Breast epithelium (tissue), 4 donors: ENCODE measurements around the gene HTRA2. TPM values are rescaled to one million over a fixed set of nuclear protein-coding genes. Genes with fewer than 3 reads are reported as not detected.

ENCODE experiments used
- DNase-seq, 2 donors: peaks; one replicate each; pipeline ENCODE4 v3.0.0-alpha.2; 2019; ENCODE audit warnings: low spot score in 2 of 2
- H3K27ac ChIP-seq, 2 donors: fragments of 200-600 bp; sonication (generic) in 1 of 2; one replicate each; pipeline ENCODE4 v1.5.1; 2016 to 2019; ENCODE audit warnings: mild to moderate bottlenecking in 1 of 2
- H3K27me3 ChIP-seq, 2 donors: fragments of 200-600 bp; sonication (generic) in 1 of 2; one replicate each; pipeline versions ENCODE4 v1.5.1 to v1.6.0; 2017 to 2019; ENCODE audit warnings: control low read depth in 1 of 2, mild to moderate bottlenecking in 1 of 2
- H3K36me3 ChIP-seq: fragments of 200-600 bp; one replicate; pipeline ENCODE4 v1.5.1; 2019
- H3K4me1 ChIP-seq, 2 donors: fragments of 200-600 bp; sonication (generic); one replicate each; pipeline ENCODE4 v1.5.1; 2016 to 2019; ENCODE audit warnings: control low read depth in 1 of 2
- H3K4me3 ChIP-seq, 3 donors: fragments of 200-600 bp; sonication (generic); 1 replicate in 2 of 3; 2 replicates in 1 of 3; pipeline ENCODE4 v1.5.1; 2016 to 2019; ENCODE audit warnings: mild to moderate bottlenecking in 3 of 3, moderate library complexity in 2 of 3
- H3K9me3 ChIP-seq, 2 donors: fragments of 200-600 bp; sonication (generic) in 1 of 2; one replicate each; pipeline ENCODE4 v1.5.1; 2016 to 2019; ENCODE audit warnings: control low read depth in 1 of 2
- POLR2A ChIP-seq: fragments of 450-650 bp; IDR thresholded peaks from one replicate; pipeline ENCODE4 v1.6.1; 2016; ENCODE audit warnings: antibody characterized with exemption, mild to moderate bottlenecking, moderate library complexity
- POLR2AphosphoS5 ChIP-seq, 3 donors: sonication (generic); formaldehyde crosslinking; IDR thresholded peaks; one replicate each; pipeline ENCODE4 v1.6.1; 2017; ENCODE audit warnings: antibody characterized with exemption in 3 of 3
- intact Hi-C: fragments of 100-400 bp; cut with DNase I; formaldehyde crosslinking; loops from one replicate; pipeline ENCODE4 v1.15.1; 2023; ENCODE audit warnings: low total_unique reads
- total RNA-seq, 3 donors: library from RNA; depleted of rRNA; stranded (reverse); fragments of >200 nt; gene quantifications; one replicate each; pipeline ENCODE4 v1.1.0, GENCODE V29; 2016
- TF ChIP-seq, protein P1 (sequence below), 3 donors: fragments of 450-650 bp; IDR thresholded peaks; one replicate each; pipeline ENCODE4 v1.5.1; 2016 to 2017; ENCODE audit warnings: antibody characterized with exemption in 3 of 3, mild to moderate bottlenecking in 3 of 3, moderate library complexity in 3 of 3

HTRA2 gene
- total RNA-seq, 3 donors from 2014 or later: 32.1 to 34.5 (median 32.5) TPM

DNA sequence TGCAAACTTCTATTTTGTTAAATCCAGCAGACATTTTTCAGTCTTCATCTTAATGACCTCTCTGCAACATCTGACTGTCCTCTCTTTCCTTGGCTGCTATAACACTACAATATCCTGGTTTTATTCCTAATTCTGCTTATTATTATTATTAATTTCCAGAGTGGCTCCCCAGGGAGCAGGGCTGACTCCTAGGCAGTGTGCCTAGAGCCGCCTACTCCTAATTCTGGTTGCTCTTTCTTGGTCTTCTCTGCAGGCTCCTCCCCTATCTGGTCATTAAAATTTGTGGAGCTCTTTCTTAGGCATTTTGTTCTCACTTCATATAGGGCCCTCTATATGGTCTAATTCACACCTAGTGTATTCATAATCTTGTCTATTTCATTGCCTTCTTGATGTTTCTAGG, 13.2 kb downstream of the HTRA2 start:
- Histone ChIP-seq H3K4me3 (no peak overlapping the region), H3K36me3 (no peaks in the 10 kb centered on the region), H3K4me1 (no peaks in the 10 kb centered on the region), H3K27ac (no peak overlapping the region), H3K9me3 (no peaks in the 10 kb centered on the region), H3K27me3 (no peaks in the 10 kb centered on the region)
- intact Hi-C loops: no loop called here
- no peak for DNase-seq
- no peak for TF ChIP-seq POLR2AphosphoS5 (IDR thresholded peaks at IDR 0.05)
- TF ChIP-seq, protein P1, sequence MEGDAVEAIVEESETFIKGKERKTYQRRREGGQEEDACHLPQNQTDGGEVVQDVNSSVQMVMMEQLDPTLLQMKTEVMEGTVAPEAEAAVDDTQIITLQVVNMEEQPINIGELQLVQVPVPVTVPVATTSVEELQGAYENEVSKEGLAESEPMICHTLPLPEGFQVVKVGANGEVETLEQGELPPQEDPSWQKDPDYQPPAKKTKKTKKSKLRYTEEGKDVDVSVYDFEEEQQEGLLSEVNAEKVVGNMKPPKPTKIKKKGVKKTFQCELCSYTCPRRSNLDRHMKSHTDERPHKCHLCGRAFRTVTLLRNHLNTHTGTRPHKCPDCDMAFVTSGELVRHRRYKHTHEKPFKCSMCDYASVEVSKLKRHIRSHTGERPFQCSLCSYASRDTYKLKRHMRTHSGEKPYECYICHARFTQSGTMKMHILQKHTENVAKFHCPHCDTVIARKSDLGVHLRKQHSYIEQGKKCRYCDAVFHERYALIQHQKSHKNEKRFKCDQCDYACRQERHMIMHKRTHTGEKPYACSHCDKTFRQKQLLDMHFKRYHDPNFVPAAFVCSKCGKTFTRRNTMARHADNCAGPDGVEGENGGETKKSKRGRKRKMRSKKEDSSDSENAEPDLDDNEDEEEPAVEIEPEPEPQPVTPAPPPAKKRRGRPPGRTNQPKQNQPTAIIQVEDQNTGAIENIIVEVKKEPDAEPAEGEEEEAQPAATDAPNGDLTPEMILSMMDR (IDR thresholded peaks at IDR 0.05): no peak
- no peak for TF ChIP-seq POLR2A

DNA sequence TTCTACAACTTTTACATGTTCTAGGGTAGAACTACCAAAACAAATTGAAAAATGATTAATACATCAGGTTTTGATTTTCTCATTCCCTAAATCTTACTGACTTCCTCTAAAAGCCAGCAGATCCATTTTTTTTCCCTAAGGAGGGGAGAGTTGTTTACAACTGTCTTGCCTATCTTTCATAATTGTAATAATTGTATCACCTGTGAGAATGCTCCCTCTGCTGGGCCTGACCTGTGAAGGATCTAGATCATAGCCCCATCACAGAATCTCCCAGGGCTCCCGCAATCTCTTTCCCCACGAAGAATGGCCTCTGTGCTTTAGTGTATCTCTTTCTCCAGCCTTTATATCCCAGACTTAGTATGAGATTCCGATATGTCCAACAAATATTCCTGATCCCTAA, 14.9 kb downstream of the HTRA2 start:
- DNase-seq: no peak
- Histone ChIP-seq H3K4me3 (no peak overlapping the region), H3K27ac (no peak overlapping the region), H3K27me3 (no peaks in the 10 kb centered on the region), H3K36me3 (no peaks in the 10 kb centered on the region), H3K4me1 (no peaks in the 10 kb centered on the region), H3K9me3 (no peaks in the 10 kb centered on the region)
- TF ChIP-seq, protein P1 (IDR thresholded peaks at IDR 0.05): no peak
- TF ChIP-seq POLR2A: no peak
- TF ChIP-seq POLR2AphosphoS5 (IDR thresholded peaks at IDR 0.05): no peak
- intact Hi-C loops: no loop called here

DNA sequence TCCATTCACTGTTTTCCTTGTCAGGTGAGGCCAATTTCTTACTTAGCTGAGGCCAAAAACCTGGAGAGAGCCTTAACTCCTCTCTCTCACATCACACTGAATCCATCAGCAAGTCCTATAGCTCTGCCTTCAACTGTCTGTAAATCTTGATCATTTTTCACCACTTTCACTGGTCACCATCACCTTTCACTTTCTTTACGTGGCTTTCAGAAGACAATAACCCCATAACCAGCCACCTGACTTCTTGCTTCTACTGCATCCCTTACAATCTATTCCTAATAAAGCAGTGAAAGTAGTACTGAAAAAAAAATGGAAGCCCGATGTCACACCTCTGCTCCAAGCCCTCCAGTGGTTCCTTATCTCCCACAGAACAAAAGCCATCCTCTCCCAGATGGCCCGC, 16.3 kb downstream of the HTRA2 start:
- TF ChIP-seq POLR2AphosphoS5 (IDR thresholded peaks at IDR 0.05) (no peak), POLR2A (no peak)
- TF ChIP-seq, protein P1 (IDR thresholded peaks at IDR 0.05): no peak
- no peaks in the 10 kb centered on the region for H3K4me1 ChIP-seq
- no peak overlapping the region for H3K4me3 ChIP-seq
- intact Hi-C loops: no loop called here
- H3K27ac ChIP-seq: no peak overlapping the region
- no peaks in the 10 kb centered on the region for H3K27me3 ChIP-seq
- H3K9me3 ChIP-seq: no peaks in the 10 kb centered on the region
- H3K36me3 ChIP-seq: no peaks in the 10 kb centered on the region
- no peak for DNase-seq

DNA sequence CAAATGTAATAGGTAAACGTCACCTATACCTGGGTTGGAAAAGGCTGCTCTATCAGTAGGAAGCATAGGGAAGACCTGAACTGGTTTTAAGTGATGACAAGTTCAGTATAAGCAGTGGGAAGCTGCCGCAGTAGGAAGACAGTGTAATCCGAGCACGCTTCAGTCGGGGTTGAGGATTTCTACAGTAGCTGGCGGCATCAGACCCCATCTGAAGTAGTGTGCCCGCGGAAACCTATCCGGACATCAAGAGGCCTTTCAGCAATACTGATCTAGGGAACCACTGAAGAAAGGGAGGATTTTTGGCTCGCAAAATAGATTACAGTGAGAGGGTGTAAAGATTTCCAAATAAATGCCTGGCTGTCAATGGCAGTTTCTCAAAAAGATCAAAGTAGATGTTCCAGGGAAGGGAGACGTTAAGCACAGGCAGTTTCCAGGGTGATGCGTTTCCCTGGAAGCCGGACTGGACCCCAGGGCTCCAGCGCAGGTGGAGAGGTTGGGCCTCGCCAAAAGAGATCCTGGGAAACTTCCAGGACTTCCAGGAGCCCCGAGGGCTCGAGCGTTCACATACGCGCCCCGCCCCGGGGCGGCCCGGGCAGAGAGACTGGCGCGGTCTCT, 18.7 kb downstream of the HTRA2 start:
- H3K36me3 ChIP-seq: no peaks in the 10 kb centered on the region
- H3K4me1 ChIP-seq: no peaks in the 10 kb centered on the region
- no peaks in the 10 kb centered on the region for H3K27me3 ChIP-seq
- H3K9me3 ChIP-seq: no peaks in the 10 kb centered on the region
- TF ChIP-seq POLR2A (no peak), POLR2AphosphoS5 (IDR thresholded peaks at IDR 0.05) (no peak)
- TF ChIP-seq, protein P1 (IDR thresholded peaks at IDR 0.05): no peak
- intact Hi-C loops: no loop called here
- peak overlapping the region; percentile 75 to 79 for H3K27ac ChIP-seq
- DNase-seq: no peak
- peak overlapping the region; percentile 51 to 83 (median 68) for H3K4me3 ChIP-seq

DNA sequence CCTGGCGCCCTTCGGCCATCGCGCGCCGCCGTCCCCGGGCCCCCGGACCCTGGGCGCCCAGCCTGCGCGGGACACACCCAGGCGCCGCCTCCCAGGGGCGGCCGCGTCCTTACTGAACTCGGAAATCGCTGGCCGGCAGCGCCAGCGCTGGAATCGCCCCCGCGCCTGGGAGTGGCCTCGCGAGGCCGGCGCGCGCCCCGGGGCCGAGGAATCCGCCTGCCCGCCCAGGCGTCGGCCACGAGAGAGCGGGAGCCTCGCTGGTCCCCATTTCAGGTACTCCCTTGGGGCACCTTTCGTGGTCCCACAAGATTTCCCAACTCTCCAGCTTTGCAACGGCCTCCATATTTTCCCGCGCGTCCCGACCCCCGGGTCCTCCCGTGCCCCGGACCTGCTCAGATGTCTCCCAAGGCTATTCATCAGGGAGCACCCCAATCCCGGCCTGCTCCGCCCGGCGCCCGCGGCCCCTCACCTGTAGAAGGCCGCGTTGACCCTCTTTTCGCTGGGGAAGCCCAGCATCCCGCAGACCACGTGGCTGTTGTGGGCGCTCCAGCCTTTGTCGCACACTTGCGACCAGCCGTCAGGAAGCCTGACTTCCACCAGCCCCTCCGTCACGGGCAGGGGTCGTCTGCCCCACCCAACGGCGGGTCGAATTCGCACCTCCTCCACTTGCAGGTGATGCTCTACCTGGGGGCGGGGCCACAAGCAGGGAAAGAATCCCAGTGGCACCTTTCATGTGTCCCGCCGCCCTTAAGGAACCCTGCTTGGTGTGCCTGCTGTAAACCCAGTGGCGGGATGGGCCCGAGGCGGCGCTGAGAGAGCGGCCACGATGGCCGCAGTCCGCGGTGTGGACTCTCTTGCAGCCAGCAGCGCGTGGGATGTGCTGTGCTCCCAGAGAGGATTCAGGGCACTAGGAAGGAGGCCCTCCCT, 19.4 kb downstream of the HTRA2 start:
- intact Hi-C loops: no loop called here
- Histone ChIP-seq H3K27ac (peak overlapping the region; percentile 75 to 79), H3K27me3 (no peaks in the 10 kb centered on the region), H3K36me3 (no peaks in the 10 kb centered on the region), H3K4me1 (no peaks in the 10 kb centered on the region), H3K9me3 (no peaks in the 10 kb centered on the region), H3K4me3 (peak overlapping the region; percentile 51 to 83 (median 68))
- TF ChIP-seq POLR2AphosphoS5 (IDR thresholded peaks at IDR 0.05): no peak
- TF ChIP-seq, protein P1 (IDR thresholded peaks at IDR 0.05): no peak
- TF ChIP-seq POLR2A: no peak
- DNase-seq: no peak
